Globus pallidus (tissue), 1 donor: ENCODE measurements around the gene UNCX.
"Not testable (repeated sequence)": the region's sequence is repeated elsewhere in the genome, so short reads cannot be mapped to it uniquely, and the experiment has no call there.

Experiments used
- DNase-seq: peaks from one replicate; pipeline ENCODE4 v3.0.0-alpha.2; 2015; ENCODE audit warnings: low spot score

The UNCX gene

DNA sequence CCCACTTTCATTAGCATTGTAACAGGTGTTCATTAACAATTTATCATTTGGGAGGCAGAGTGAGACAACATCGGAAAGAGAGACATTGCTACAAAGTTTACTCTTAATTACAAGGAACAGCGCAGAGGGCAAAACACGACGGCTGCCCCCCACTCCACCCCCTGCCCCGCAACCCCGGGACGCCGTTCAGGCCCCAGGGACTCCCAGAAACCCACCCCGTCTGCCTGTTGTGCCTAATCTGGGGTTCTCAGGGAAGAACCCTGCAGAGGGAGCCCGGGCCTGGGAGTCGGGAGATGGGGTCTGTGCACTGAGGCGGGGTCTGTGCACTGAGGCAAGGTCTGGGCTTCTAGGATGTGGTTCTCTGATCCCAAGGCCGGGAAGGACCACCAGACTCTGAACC is 25.2 kb downstream of the UNCX start:
- no peak for DNase-seq

GRCh38 chr7:1259621-1260243 is 27.1 kb downstream of the UNCX start:
- no peak for DNase-seq

DNA sequence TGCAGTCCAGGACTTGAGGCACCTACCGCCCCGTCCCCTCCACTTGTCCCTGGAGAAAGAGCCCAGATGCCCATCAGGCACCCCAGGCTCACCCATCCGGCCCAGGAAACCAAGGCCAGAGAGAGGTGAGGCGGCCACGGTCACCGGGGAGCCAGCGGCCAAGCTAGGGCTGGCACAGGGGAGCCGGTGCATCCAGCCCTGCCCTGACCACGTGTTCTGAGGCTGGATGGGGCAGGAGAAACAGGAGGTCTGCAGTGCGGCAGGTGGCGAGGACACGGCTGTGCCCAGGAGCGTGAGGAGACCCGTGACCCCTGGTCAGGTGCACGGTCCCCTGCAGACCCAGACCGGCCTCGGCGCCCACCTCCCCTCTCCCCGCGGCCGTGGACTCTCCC is 27.6 kb downstream of the UNCX start:
- no peak for DNase-seq

GRCh38 chr7:1261036-1261435 is 28.4 kb downstream of the UNCX start:
- not testable (repeated sequence) for DNase-seq

- DNase-seq: no peak
Observed at GRCh38 chr7:1262441-1262840, 29.8 kb downstream of the UNCX start.

GRCh38 chr7:1263391-1263951 is 30.8 kb downstream of the UNCX start:
- no peak for DNase-seq

- DNase-seq: no peak
Observed at GRCh38 chr7:1264345-1265280, 31.9 kb downstream of the UNCX start.

DNA sequence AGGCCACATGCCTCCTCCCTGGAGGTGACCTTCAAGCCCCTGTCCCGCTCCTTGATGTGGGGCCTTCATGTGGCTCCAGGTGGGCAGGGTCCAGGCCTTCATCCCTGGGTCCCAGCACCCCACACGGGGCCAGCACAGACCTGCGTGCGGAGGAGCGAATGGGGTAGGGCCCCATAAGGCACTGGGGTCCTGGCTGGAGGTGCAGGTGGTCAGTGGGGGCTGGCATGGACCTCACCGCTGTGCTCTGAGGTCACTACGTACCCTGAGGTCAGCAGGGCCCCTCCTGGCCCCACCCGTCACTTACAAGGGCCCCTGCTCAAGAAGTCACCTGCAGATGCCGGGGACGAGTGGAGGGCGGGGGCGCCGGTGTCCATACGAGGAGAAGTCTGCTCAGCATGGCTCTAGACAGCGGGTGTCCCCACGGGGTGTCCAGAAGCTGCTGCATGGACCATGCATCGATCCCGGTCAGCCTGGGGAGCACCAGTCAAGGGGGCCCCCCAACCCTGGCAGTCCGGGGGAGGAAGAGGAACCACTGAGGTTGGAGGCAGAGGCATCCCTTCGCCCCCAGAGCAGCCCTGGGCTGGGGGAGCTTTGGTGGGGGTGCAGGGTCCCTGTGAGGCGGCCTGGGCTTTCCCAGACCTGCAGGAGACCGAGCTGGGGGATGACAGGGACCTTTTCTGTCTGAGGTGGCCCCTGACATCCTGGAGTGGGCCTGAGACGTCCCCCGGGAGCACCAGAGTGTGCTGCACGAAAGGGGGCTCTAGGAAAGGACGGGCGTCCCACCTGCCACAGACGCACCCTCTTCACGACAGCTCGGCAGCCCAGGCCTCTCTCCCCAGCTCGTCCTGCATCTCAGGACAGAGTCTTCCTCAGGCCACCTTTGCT is 34.6 kb downstream of the UNCX start:
- no peak for DNase-seq

DNA sequence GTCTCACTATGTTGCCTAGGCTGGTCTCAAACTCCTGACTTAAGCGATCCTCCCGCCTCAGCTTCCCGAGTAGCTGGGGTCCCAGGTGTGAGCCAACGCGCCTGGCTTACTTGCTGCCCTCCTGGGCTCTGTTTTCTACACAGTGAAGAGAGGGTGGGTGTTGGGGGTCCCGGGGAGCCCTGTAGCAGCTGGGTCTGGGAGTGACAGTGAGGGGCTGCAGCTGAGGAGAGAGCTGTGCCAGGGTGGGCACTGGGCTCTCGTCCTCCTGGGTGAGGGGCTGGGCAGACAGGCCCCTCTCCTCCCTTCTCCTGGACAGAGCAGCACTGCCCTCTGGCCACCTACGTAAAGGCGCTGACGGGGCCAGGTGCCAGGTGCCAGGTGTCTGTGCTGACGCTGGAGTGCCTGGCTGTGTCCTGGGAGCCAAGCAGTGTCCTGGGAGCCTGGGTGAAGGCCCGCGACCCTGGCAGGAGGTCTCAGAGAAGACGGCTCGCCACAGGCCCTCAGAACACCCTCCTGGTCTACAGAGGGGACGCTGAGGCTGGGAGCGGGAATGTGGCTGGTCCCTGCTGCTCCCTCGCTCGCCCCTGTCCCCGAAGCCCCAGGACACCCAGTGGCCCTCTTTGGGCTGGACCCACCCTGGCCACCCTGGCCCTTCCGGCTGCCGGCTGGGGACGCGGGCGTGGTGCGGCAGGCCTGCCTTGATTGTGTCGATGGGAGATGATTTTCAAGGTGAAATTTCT is 35.6 kb downstream of the UNCX start:
- DNase-seq: no peak

GRCh38 chr7:1268866-1269265 is 36.2 kb downstream of the UNCX start:
- DNase-seq: no peak

- DNase-seq: no peak
Observed at GRCh38 chr7:1269336-1269890, 36.7 kb downstream of the UNCX start.

GRCh38 chr7:1270181-1270580 is 37.5 kb downstream of the UNCX start:
- DNase-seq: no peak

DNA sequence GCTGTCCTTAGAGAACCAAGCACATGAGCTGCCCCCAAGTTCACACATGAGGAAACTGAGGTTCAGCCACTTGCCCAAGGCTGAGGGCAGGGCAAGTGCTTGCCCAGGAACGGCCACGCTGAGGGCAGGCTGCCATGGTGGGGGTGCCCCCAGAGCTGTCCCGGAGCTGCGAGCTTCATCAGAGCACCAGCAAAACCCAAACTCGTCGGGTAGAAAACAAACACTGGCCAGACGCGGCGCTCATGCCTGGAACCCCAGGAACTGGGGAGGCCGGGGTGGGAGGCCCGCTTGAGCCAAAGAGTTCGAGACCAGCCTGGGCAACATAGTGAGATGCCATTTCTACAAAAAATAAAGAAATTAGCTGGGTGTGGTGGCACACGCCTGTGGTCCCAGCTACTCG is 38.4 kb downstream of the UNCX start:
- no peak for DNase-seq

DNA sequence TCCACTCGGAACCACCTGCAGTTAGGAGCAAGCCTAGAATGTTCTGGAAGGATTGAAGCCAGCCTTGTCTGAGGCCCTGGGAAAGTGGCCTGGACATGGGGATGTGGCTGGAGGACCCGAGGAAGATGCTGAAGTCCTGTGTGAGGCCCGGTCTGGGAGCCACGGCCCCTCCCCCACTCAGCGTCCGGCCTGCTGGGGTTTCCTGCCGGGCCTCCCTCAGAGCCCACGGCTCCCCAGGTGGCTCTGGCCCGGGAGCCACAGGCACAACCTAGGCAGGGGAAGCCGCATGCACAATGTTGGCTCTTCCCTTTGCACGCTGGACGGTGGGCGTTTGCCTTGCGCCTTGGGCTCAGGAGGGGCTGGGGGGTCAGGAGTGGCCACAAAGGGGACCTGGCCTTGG is 39.0 kb downstream of the UNCX start:
- no peak for DNase-seq

DNA sequence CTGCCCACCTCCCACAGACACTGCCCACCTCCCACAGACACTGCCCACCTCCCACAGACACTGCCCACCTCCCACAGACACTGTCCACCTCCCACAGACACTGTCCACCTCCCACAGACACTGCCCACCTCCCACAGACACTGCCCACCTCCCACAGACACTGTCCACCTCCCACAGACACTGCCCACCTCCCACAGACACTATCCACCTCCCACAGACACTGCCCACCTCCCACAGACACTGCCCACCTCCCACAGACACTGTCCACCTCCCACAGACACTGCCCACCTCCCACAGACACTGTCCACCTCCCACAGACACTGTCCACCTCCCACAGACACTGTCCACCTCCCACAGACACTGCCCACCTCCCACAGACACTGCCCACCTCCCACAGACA is 39.5 kb downstream of the UNCX start:
- not testable (repeated sequence) for DNase-seq

GRCh38 chr7:1274121-1274875 is 41.6 kb downstream of the UNCX start:
- DNase-seq: no peak

DNA sequence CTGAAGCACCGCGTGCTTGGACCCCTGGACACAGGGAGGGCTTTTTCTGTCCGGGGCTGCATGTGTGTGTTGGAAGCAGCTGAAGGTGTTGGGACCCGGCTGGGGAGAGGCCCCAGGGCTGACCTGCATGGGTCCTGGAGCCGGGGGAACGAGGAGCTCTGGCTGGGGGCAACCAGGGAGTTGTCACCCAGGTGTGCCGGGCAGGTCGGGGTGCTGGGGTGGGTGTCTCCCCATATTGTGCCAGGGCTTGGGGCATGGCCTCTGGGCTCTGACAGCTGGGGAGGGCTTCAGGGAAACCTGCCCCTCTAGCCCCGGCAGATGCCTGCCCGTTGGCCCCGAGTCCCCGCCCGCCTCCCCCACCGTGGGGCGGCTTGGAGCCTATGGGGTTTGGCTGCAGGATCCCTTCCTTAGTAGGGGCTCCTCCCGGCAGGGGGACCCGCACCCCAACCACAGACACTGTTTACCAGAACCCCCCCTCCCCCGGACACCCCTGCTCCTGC is 42.3 kb downstream of the UNCX start:
- no peak for DNase-seq

DNA sequence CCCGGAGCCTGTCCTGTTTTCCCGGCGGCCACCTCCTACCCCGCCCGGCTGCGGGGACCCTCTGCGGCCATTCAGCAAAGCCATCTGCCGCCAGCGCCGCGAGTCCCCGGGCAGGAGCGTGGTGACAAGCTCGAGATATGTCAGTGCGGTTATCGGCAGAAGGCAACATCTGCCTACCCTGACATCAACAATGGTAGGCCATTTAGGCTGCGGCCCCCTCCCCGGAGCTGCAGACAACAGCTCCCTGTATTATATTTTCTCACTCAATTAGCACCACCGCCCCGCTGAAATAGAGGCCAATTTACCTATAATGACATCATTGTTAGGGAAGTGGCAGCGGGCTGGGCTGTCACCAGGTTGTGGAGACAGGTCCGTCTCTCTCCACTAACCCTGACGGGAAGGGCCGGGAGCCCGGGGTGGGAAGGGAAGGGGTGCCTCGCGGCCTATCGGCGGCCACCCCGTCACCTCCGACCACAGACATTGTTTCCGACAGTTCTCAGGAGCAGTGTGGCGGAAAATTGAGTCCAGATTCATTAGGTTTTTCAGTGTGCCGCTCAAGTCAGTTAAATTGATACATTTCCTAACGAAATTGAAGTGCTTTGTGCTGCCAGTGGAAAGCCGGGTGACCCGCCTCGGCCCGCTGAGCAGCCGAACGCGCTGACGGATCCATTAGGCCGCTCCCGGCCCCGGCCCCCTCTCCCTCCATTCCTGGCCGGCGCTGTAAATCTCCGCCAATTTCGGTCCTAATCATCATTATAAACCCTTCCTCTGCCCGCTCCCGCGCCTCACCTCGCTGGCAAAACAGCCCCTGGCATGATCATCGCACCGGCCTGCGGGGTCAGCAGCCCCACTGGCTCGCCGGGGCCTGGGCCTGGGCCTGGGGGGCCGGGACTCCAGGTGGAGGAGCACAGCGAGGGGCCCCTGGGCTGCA is 43.0 kb downstream of the UNCX start:
- no peak for DNase-seq

- no peak for DNase-seq
Observed at GRCh38 chr7:1276626-1277175, 44.0 kb downstream of the UNCX start.
